HK-2 (cell line): ENCODE data around the gene OPCML.

Experiments used
- DNase-seq: peaks from one replicate; pipeline ENCODE4 v3.0.0-alpha.2; 2018; ENCODE audit not compliant: unreplicated experiment

OPCML gene

GRCh38 chr11:132851247-132851646, 681.1 kb downstream of the OPCML start:
- DNase-seq, result no peak

GRCh38 chr11:132850266-132850665, 682.0 kb downstream of the OPCML start:
- DNase-seq, result no peak

- no peak for DNase-seq
Measured at GRCh38 chr11:132848336-132848735, 684.0 kb downstream of the OPCML start.

GRCh38 chr11:132846075-132846474, 686.2 kb downstream of the OPCML start:
- DNase-seq, result no peak

GRCh38 chr11:132844956-132845696, 687.2 kb downstream of the OPCML start:
- no peak for DNase-seq

GRCh38 chr11:132840660-132841059, 691.6 kb downstream of the OPCML start:
- no peak for DNase-seq

GRCh38 chr11:132840191-132840590, 692.1 kb downstream of the OPCML start:
- DNase-seq, result no peak

- DNase-seq, result no peak
Measured at GRCh38 chr11:132839236-132839945, 692.9 kb downstream of the OPCML start.

GRCh38 chr11:132838627-132839026, 693.7 kb downstream of the OPCML start:
- no peak for DNase-seq

- DNase-seq, result no peak
Measured at GRCh38 chr11:132831272-132831671, 701.0 kb downstream of the OPCML start.

GRCh38 chr11:132824642-132825041, 707.7 kb downstream of the OPCML start:
- DNase-seq, result no peak

- no peak for DNase-seq
Measured at GRCh38 chr11:132822276-132822675, 710.0 kb downstream of the OPCML start.

GRCh38 chr11:132821499-132821898, 710.8 kb downstream of the OPCML start:
- DNase-seq, result no peak

GRCh38 chr11:132821014-132821413, 711.3 kb downstream of the OPCML start:
- no peak for DNase-seq

- DNase-seq, result no peak
Measured at GRCh38 chr11:132818951-132819350, 713.4 kb downstream of the OPCML start.

GRCh38 chr11:132817387-132817786, 714.9 kb downstream of the OPCML start:
- DNase-seq, result no peak

- DNase-seq, result no peak
Measured at GRCh38 chr11:132814410-132814809, 717.9 kb downstream of the OPCML start.

GRCh38 chr11:132811649-132812048, 720.7 kb downstream of the OPCML start:
- DNase-seq, result no peak

GRCh38 chr11:132809070-132809469, 723.2 kb downstream of the OPCML start:
- DNase-seq, result no peak

GRCh38 chr11:132804258-132804657, 728.0 kb downstream of the OPCML start:
- no peak for DNase-seq

- no peak for DNase-seq
Measured at GRCh38 chr11:132803436-132803835, 728.9 kb downstream of the OPCML start.

- no peak for DNase-seq
Measured at GRCh38 chr11:132802947-132803346, 729.4 kb downstream of the OPCML start.

GRCh38 chr11:132793831-132794230, 738.5 kb downstream of the OPCML start:
- DNase-seq, result no peak
